ENCODE data around the gene FLAD1.
A peak's percentile ranks its signal among the peaks of the same experiment; 100 is the strongest.
"Not testable (repeated sequence)": the region's sequence is repeated elsewhere in the genome, so short reads cannot be mapped to it uniquely, and the experiment has no call there.

The FLAD1 gene

GRCh38 chr1:154969860-154970452, 13.2 kb upstream of the FLAD1 start:
- DNase-seq: no peak

- DNase-seq: peak; percentile 69
These were observed 12.4 kb upstream of the FLAD1 start, which contains the start of gene SHC1 for GRCh38 chr1:154970631-154971340. Gene SHC1, minus strand, starts transcription at chr1:154970747. Its CDS starts 221 bp downstream, at chr1:154970526.

DNA sequence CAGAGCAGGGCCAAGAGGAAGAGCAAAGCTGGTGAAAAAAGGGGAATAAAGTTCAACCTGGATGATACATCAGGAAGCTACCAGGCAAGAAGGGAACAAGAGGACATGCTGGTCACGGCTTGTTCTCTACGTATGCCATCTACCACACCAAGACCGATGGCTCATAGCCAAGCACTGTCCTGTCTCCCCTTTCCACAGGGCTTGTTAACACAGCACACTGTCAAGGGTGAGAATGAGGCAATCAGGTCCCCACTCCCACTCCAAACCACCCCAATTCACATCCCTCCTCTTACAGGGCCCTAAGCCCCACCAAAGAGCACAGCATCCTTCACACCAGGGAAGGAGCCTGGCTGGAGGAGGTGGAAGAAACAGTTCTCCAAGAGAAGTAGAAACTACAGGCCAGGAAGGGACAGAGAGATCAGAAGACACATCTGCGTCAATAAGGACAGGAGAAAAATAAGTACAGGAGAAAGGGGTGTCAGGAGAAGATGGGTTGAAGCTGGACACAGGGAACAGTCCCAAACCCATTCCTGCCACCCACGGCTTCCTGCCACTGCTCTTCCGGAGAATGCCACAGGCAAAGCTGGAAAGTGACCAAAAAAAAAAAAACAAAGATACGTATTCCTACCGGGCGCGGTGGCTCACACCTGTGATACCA, 11.7 kb upstream of the FLAD1 start:
- no peak for DNase-seq

- no peak for DNase-seq
These were observed 11.0 kb upstream of the FLAD1 start for GRCh38 chr1:154972213-154972516.

GRCh38 chr1:154972517-154973343, 10.4 kb upstream of the FLAD1 start:
- DNase-seq: no peak

DNA sequence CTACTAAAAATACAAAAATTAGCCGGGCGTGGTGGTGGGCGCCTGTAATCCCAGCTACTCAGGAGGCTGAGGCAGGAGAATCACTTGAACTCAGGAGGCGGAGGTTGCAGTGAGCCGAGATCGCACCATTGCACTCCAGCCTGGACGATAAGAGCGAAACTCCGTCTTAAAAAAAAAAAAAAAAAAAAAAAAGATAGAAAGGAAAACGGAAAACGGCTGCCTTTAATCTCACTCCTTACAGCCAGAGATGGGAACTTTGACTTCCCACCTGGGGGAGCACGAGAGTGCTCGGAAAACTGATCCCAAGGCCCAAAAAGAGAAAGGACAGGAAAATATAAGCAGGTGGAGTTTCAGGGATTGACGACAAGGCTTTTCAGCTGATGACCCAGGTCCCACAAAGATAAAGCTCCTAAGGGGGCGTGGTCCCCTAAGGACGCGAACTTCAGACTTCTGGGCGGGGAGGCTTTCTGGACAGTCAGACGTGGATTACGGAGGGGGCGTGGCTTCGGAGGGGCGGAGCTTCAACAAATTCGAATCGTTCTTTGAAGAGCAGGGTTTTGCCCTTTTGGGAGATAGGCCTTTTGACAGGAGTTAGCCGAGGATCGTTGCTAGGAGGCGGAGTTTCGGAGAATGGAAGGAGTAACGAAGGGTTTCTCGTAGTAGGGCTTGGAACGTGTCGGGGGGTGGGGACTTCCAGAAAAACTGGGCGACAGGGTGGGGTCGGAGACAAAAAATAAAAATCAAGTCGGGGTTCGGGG, 9.6 kb upstream of the FLAD1 start:
- DNase-seq: peak; percentile 71

DNA sequence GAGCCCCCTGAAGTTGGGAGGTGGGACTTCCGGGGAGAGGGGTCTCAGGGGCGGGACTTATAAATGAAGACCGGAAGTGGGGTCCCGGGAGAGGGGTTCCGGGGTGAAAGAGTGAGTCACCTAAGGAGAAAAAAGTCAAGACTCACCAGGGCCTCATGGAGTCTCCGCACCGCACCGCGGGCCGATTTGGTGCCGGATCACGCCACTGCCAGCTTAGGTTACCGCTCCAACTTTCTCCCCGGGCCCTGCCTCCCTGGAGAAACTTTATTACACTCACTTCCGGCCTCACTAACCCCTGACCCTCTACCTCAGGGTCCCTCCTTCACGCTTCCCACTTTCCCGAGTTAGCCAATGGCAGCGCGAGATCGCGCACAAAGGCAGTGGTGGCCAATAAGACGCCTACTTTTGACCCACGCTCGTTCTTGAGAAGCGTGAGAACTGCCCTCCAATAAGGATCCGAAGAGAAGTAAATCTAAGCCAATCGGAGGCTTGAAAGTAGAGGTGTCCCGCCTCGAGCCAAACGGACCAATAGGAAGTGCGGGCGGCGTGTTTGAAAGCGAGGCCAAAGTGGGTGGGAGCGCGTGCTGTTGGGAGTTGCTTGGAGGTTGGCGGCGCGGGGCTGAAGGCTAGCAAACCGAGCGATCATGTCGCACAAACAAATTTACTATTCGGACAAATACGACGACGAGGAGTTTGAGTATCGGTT, 8.9 kb upstream of the FLAD1 start, which contains the start of gene CKS1B:
Gene CKS1B (plus strand): TSS at position 580 of the 706 bp plus-strand sequence. CDS start 65 bp downstream, at position 645.
- DNase-seq: peak; percentile 92

- peak; percentile 92 for DNase-seq
These were observed 8.2 kb upstream of the FLAD1 start for GRCh38 chr1:154974808-154975408.

GRCh38 chr1:154975409-154976059, 7.6 kb upstream of the FLAD1 start:
- no peak for DNase-seq

- not testable (repeated sequence) for DNase-seq
These were observed 5.4 kb upstream of the FLAD1 start for GRCh38 chr1:154977762-154978161.

DNA sequence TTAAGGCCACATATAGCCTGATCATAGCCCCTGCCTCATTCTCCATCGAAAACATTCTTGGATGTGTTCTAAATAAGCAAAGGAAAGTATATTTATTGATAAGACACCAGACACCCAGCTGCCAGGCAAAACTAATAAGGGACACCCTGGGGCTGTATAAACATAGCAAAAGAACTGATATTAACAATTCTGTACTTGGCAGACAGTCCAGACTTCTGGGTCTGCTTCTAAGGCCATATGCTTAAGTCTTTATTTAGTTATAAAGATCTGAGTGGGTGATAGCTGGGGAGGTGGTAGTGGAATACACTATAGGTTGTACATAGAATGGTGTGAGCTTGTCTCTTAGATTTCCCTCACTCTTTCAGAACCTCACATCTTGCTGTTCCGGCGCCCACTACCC, 4.8 kb upstream of the FLAD1 start:
- no peak for DNase-seq

- DNase-seq: no peak
These were observed 803 bp upstream of the FLAD1 start for GRCh38 chr1:154982341-154982740.

DNA sequence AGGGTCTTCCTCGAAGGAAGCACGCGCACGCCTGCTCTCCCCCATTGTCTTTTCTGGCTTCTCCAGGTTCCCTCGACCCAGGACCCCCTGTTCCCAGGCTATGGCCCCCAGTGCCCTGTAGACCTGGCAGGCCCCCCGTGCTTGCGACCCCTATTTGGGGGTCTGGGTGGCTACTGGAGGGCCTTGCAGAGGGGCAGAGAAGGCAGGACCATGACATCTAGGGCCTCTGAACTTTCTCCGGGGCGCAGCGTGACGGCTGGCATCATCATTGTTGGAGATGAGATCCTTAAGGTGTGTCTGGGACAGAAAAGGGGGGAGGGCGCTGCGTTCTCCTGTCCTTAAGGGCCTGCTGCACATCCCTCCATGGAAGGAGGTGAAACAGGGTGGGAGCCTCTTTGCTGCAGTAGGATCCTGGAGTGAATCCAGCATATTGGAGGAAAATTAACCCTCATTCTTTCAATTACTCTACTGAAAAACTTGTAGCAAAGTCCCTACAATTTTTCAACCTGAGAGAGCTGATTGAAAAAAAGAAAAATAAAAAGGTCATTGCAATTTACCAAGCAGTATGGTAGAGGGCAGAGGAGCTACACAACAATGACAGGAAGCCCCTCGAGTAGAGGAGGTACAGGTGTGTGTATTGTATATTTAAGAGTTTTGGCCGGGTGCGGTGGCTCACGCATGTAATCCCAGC, 777 bp downstream of the FLAD1 start:
- no peak for DNase-seq

DNA sequence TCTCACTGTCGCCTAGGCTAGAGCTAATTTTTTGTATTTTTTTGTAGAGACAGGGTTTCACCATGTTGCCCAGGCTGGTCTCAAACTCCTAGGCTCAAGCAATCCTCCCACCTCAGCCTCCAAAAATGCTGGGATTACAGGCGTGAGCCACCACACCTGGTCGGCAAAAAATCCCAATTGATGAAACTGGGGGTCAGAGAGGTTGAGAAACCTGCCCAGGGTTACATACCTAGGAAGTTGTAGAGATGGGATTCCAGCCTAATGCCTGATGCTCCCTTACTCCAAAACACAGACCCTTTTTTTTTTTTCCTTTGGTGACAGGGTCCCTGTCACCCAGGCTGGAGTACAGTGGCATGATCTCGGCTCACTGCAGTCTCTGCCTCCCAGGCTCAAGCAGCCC, 3.6 kb downstream of the FLAD1 start:
- not testable (repeated sequence) for DNase-seq

DNA sequence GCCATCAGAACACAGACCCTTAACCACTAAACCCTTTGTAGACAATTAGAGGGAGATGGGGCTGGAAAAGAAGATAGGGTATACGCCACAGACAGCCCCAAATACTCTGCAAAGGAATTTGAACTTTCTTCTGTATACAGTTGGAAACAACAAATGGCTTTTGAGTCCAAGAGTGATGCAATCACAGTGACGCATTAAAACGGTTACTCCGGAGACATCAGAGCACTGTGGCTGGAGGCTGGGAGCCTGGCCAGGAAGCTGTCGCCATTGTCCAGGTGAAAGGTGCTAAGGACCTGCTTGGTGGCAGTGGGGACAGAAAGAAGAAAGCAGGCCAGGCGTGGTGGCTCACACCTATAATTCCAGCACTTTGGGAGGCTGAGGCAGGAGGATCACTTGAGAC, 4.2 kb downstream of the FLAD1 start:
- no peak for DNase-seq

- no peak for DNase-seq
These were observed 5.2 kb downstream of the FLAD1 start for GRCh38 chr1:154988058-154988954.

GRCh38 chr1:154989195-154989860, 6.2 kb downstream of the FLAD1 start:
- no peak for DNase-seq

DNA sequence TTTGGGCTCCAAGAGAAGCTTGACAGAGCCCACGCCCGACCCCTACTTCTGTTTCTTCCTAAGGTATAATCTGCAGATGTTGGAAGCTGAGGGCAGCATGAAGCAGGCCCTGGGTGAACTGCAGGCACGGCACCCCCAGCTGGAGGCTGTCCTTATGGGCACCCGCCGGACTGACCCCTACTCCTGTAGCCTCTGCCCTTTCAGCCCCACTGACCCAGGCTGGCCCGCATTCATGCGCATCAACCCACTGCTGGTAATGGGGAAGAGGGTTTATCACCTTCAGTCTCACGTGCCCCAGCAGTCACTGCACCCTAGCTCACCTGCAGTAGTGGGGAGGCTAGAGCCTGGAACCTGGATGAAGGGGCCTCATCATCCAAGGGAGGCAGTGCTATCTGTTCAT, 7.1 kb downstream of the FLAD1 start:
- no peak for DNase-seq

Data from GOT3 (cell line).